Measurements from ENCODE around the gene ZNF772. TPM values are rescaled to one million over a fixed set of nuclear protein-coding genes. Genes with fewer than 3 reads are reported as not detected.
A peak's percentile ranks its signal among the peaks of the same experiment; 100 is the strongest.
"Not testable (repeated sequence)": the region's sequence is repeated elsewhere in the genome, so short reads cannot be mapped to it uniquely, and the experiment has no call there.

ZNF772 gene
- total RNA-seq, 2 experiments from 2014 or later: 2.5 to 3.2 TPM

GRCh38 chr19:57512845-57513244 is 35.5 kb upstream of the ZNF772 start:
- H3K9me3 Mint-ChIP-seq: peaks cover 43% of the 10 kb centered on the region
- Histone ChIP-seq H3K27ac (ENCODE audit: low read depth in 1 of 2, low read length in 2 of 2) (no peak overlapping the region), H3K4me3 (ENCODE audit: low read length) (no peak overlapping the region), H3K27me3 (ENCODE audit: control insufficient read depth in 1 of 2, insufficient read depth in 2 of 2, low read length in 2 of 2) (no peaks in the 10 kb centered on the region), H3K9me3 (ENCODE audit: control insufficient read depth in 1 of 2, insufficient read depth in 1 of 2, low read length in 2 of 2) (peaks cover 32 to 79% of the 10 kb centered on the region in 2 experiments), H3K36me3 (ENCODE audit: insufficient read depth, low read length) (no peaks in the 10 kb centered on the region), H3K4me1 (ENCODE audit: insufficient read depth, low read length) (no peaks in the 10 kb centered on the region)
- H3K4me1 Mint-ChIP-seq (ENCODE audit: low read depth): no peaks in the 10 kb centered on the region
- H3K4me3 Mint-ChIP-seq: no peak overlapping the region
- no peak for ATAC-seq (ENCODE audit: poor library complexity)
- H3K27ac Mint-ChIP-seq: no peak overlapping the region
- TF ChIP-seq CTCF (IDR thresholded peaks at IDR 0.05): no peak
- no peak for DNase-seq
- CTCF ChIA-PET: no interaction called here
- intact Hi-C loops (cut with DNase I, micrococcal nuclease): no loop called here
- H3K36me3 Mint-ChIP-seq (ENCODE audit: low read depth): peaks cover 90% of the 10 kb centered on the region
- no peaks in the 10 kb centered on the region for H3K27me3 Mint-ChIP-seq
- POLR2A ChIA-PET: no interaction called here

- intact Hi-C loops (cut with DNase I, micrococcal nuclease): no loop called here
- no peaks in the 10 kb centered on the region for H3K4me1 Mint-ChIP-seq (ENCODE audit: low read depth)
- peaks cover 10% of the 10 kb centered on the region for H3K36me3 ChIP-seq (ENCODE audit: insufficient read depth, low read length)
- H3K9me3 Mint-ChIP-seq: peaks cover 43% of the 10 kb centered on the region
- CTCF ChIA-PET: no interaction called here
- H3K27ac Mint-ChIP-seq: no peak overlapping the region
- no peak overlapping the region for H3K27ac ChIP-seq (ENCODE audit: low read depth in 1 of 2, low read length in 2 of 2)
- DNase-seq (no peak), ATAC-seq (ENCODE audit: poor library complexity) (no peak)
- TF ChIP-seq CTCF (IDR thresholded peaks at IDR 0.05): no peak
- no peaks in the 10 kb centered on the region for H3K4me1 ChIP-seq (ENCODE audit: insufficient read depth, low read length)
- no peak overlapping the region for H3K4me3 Mint-ChIP-seq
- H3K4me3 ChIP-seq (ENCODE audit: low read length): no peak overlapping the region
- H3K9me3 ChIP-seq (ENCODE audit: control insufficient read depth in 1 of 2, insufficient read depth in 1 of 2, low read length in 2 of 2): peaks cover 37 to 92% of the 10 kb centered on the region in 2 experiments
- POLR2A ChIA-PET: interaction anchor here (1.6 kb wide), 1 partner anchor 197 kb away, joined by 3 read pairs; the partner anchor contains the start of gene ZNF154
- no peaks in the 10 kb centered on the region for H3K27me3 ChIP-seq (ENCODE audit: control insufficient read depth in 1 of 2, insufficient read depth in 2 of 2, low read length in 2 of 2)
- H3K27me3 Mint-ChIP-seq: no peaks in the 10 kb centered on the region
- H3K36me3 Mint-ChIP-seq (ENCODE audit: low read depth): peaks cover 90% of the 10 kb centered on the region
These were observed 34.1 kb upstream of the ZNF772 start for GRCh38 chr19:57511484-57511883.

- ChIA-PET POLR2A (no interaction called here), CTCF (no interaction called here)
- Histone ChIP-seq H3K9me3 (ENCODE audit: control insufficient read depth in 1 of 2, insufficient read depth in 1 of 2, low read length in 2 of 2) (peaks cover 43 to 86% of the 10 kb centered on the region in 2 experiments), H3K4me3 (ENCODE audit: low read length) (no peak overlapping the region), H3K27ac (ENCODE audit: low read depth in 1 of 2, low read length in 2 of 2) (no peak overlapping the region), H3K36me3 (ENCODE audit: insufficient read depth, low read length) (peaks cover 36% of the 10 kb centered on the region), H3K27me3 (ENCODE audit: control insufficient read depth in 1 of 2, insufficient read depth in 2 of 2, low read length in 2 of 2) (no peaks in the 10 kb centered on the region), H3K4me1 (ENCODE audit: insufficient read depth, low read length) (no peaks in the 10 kb centered on the region)
- H3K36me3 Mint-ChIP-seq (ENCODE audit: low read depth): peaks cover 94% of the 10 kb centered on the region
- TF ChIP-seq CTCF (IDR thresholded peaks at IDR 0.05): no peak
- H3K27me3 Mint-ChIP-seq: no peaks in the 10 kb centered on the region
- intact Hi-C loops (cut with DNase I, micrococcal nuclease): no loop called here
- peaks cover 15% of the 10 kb centered on the region for H3K4me1 Mint-ChIP-seq (ENCODE audit: low read depth)
- no peak overlapping the region for H3K27ac Mint-ChIP-seq
- ATAC-seq (ENCODE audit: poor library complexity) (no peak), DNase-seq (no peak)
- H3K4me3 Mint-ChIP-seq: no peak overlapping the region
- peaks cover 34% of the 10 kb centered on the region for H3K9me3 Mint-ChIP-seq
These were observed 28.8 kb upstream of the ZNF772 start for GRCh38 chr19:57506163-57506562.

GRCh38 chr19:57500400-57500799 is 23.0 kb upstream of the ZNF772 start:
- Histone ChIP-seq H3K36me3 (ENCODE audit: insufficient read depth, low read length) (peaks cover 16% of the 10 kb centered on the region), H3K9me3 (ENCODE audit: control insufficient read depth in 1 of 2, insufficient read depth in 1 of 2, low read length in 2 of 2) (peaks cover 42 to 59% of the 10 kb centered on the region in 2 experiments), H3K4me3 (ENCODE audit: low read length) (peak overlapping the region; percentile 64)
- H3K27me3 ChIP-seq (ENCODE audit: control insufficient read depth in 1 of 2, insufficient read depth in 2 of 2, low read length in 2 of 2); H3K27me3 Mint-ChIP-seq; ATAC-seq (ENCODE audit: poor library complexity); H3K27ac ChIP-seq (ENCODE audit: low read depth in 1 of 2, low read length in 2 of 2); DNase-seq; H3K4me1 ChIP-seq (ENCODE audit: insufficient read depth, low read length): not testable (repeated sequence)
- H3K9me3 Mint-ChIP-seq: peaks cover 20% of the 10 kb centered on the region
- POLR2A ChIA-PET: interaction anchor here (0.7 to 1.9 kb wide), 10 partner anchors 13 to 319 kb away, joined by 3 to 10 read pairs (median 4); partner anchors contain the start of genes ZIK1, ZNF416, ZNF419 and ZNF548
- peaks cover 76% of the 10 kb centered on the region for H3K36me3 Mint-ChIP-seq (ENCODE audit: low read depth)
- CTCF ChIA-PET: interaction anchor here (0.9 to 1.4 kb wide), 2 partner anchors 23 to 27 kb away, joined by 3 read pairs; partner anchors contain the start of genes ZNF549 and ZNF772
- H3K27ac Mint-ChIP-seq: peak overlapping the region; percentile 60
- peaks cover 30% of the 10 kb centered on the region for H3K4me1 Mint-ChIP-seq (ENCODE audit: low read depth)
- peak overlapping the region; percentile 85 for H3K4me3 Mint-ChIP-seq
- intact Hi-C loops (cut with DNase I, micrococcal nuclease): loop anchor here in 1 of 2 experiments (2.0 kb wide), 1 partner anchor 58 kb away; the partner anchor contains the start of gene ZNF550

- Histone ChIP-seq H3K27ac (ENCODE audit: low read depth in 1 of 2, low read length in 2 of 2) (peak within 1 kb of the TSS; percentile 78 to 79), H3K4me3 (ENCODE audit: low read length) (peak within 1 kb of the TSS; percentile 64), H3K36me3 (ENCODE audit: insufficient read depth, low read length) (peaks cover 12% of the 10 kb centered on the region), H3K9me3 (ENCODE audit: control insufficient read depth in 1 of 2, insufficient read depth in 1 of 2, low read length in 2 of 2) (peaks cover 46 to 60% of the 10 kb centered on the region in 2 experiments)
- not testable (repeated sequence) for H3K27me3 ChIP-seq (ENCODE audit: control insufficient read depth in 1 of 2, insufficient read depth in 2 of 2, low read length in 2 of 2); H3K4me1 ChIP-seq (ENCODE audit: insufficient read depth, low read length); H3K27me3 Mint-ChIP-seq
- Mint-ChIP-seq H3K27ac (peak within 1 kb of the TSS; percentile 60), H3K9me3 (peaks cover 20% of the 10 kb centered on the region), H3K36me3 (ENCODE audit: low read depth) (peaks cover 76% of the 10 kb centered on the region), H3K4me3 (peak within 1 kb of the TSS; percentile 85), H3K4me1 (ENCODE audit: low read depth) (peaks cover 30% of the 10 kb centered on the region)
- peak; percentile 94 to 99 (median 96) for DNase-seq
- ChIA-PET CTCF (interaction anchor here (0.9 to 1.4 kb wide), 2 partner anchors 23 to 27 kb away, joined by 3 read pairs; partner anchors contain the start of genes ZNF549 and ZNF772), POLR2A (interaction anchor here (0.6 to 1.9 kb wide), 11 partner anchors 12 to 320 kb away, joined by 3 to 10 read pairs (median 4); partner anchors contain the start of genes ZIK1, ZNF416, ZNF419 and ZNF548)
- intact Hi-C loops (cut with DNase I, micrococcal nuclease): loop anchor here (1.0 to 2.0 kb wide), 3 partner anchors 23 to 59 kb away; partner anchors contain the start of genes ZNF550 (in 2 of the 2), ZNF772 (in 2 of the 2) and ZNF549 (in 1 of the 2)
- ATAC-seq (ENCODE audit: poor library complexity): peak; percentile 92
These were observed 22.5 kb upstream of the ZNF772 start, which contains the start of gene ZNF773 for GRCh38 chr19:57499680-57500395. Gene ZNF773 (plus strand): TSS chr19:57499938. CDS start chr19:57500081, 143 bp downstream.
